ENCODE results near the gene CALHM2.

CALHM2 gene

DNA sequence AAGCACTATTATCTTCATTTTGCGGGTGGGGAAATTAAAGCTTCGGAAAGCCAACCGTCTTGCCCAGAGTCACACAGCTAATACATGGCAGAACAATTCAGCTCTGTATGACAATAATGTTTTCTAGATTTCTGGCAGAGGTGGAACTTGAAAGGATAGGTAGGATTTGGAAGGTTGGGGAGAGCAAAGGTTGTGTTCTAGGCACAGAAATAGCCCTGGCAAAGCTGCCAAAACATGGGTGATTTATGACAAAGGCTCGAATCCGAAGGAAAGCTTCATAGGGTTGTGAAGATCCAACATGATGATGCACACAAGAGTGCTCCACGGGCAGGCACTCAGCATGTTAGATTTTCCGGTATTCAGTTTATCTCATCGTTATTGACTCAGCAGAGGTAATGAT, 36.6 kb downstream of the CALHM2 start:
- DNase-seq = no peak

DNA sequence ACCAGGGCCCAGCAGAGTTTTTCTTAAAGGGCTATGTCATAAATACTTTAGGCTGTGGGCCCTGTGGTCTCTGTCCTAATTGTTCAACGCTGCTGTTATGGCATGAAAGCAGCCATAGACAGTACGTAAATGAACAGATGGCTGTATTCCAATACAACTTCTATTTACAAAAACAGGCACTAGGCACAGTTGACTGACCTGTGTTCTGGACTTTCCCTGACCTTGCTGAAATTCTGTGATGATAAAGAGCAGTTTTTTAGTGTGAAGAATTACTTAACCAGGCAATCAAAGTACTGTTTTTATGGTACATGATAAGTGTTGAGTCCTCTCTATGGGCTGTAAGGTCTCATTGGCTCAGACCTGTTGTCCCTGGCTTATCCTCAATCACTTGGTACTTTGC, 38.6 kb downstream of the CALHM2 start:
- no peak for DNase-seq

DNA sequence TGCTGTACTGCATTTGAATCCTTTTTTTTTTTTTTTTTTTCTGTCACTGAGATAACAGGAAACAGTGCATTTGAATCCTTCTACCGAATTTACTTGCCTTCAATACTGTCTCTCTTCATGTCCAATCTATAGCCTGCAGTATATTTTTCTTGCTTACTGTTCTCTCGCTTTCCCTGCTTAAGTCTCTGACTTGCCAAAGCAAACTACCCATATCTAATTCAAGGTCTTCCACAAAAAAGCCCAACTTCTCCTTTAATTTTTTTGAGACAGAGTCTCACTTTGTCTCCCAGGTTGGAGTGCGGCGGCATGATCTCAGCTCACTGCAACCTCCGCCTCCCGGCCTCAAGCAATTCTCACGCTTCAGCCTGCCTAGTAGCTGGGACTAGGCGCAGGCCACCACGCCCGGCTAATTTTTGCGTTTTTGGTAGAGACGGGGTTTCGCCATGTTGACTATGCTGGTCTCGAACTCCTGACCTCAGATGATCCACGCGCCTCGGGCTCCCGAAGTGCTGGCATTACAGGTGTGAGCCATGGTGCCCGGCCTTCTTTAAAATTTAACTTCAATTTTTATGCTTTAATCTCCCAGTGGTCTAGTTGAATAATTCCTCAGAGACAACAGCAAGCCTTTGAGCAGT, 54.9 kb downstream of the CALHM2 start:
- DNase-seq = no peak

DNA sequence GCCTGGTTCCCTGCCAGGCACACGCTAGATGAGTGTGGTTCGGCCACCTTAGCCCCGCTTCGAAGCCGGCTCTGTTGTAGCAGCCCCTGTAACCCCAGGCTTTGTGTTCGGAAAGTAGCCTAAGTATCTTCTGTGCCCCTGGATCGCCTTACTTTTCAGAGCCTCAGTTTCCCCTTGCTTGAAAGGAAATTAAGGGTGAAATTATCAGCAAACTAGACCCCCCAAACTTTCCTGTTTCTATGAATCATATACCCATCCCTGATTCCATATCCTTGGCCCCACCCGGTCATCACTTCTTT, 55.4 kb downstream of the CALHM2 start:
- DNase-seq = no peak
